ENCODE measurements around the gene DGKB. TPM values are rescaled to one million over a fixed set of nuclear protein-coding genes. Genes with fewer than 3 reads are reported as not detected.

DGKB gene
- total RNA-seq, 1 experiment from 2014 or later, result not detected

- POLR2A ChIA-PET (ENCODE audit: low non-redundant PET), result no interaction called here
- H3K36me3 ChIP-seq (ENCODE audit: insufficient read depth, low read length, poor library complexity, severe bottlenecking), result no peaks in the 10 kb centered on the region
- DNase-seq (ENCODE audit: low spot score), result no peak
- H3K4me3 ChIP-seq (ENCODE audit: low read depth, low read length, poor library complexity, severe bottlenecking), result no peak overlapping the region
- intact Hi-C loops (cut with micrococcal nuclease; ENCODE audit: unreplicated experiment), result no loop called here
- H3K9me3 ChIP-seq (ENCODE audit: low read depth, low read length, poor library complexity, severe bottlenecking), result no peaks in the 10 kb centered on the region
- H3K27ac ChIP-seq (ENCODE audit: low read depth, low read length, poor library complexity, severe bottlenecking), result no peak overlapping the region
- CTCF ChIA-PET, result no interaction called here
- H3K4me1 ChIP-seq (ENCODE audit: insufficient read depth, low read length, poor library complexity, severe bottlenecking), result no peaks in the 10 kb centered on the region
- H3K27me3 ChIP-seq (replicated peaks; ENCODE audit: insufficient read depth, low read depth, low read length, poor library complexity), result no peaks in the 10 kb centered on the region
- TF ChIP-seq, protein P1, sequence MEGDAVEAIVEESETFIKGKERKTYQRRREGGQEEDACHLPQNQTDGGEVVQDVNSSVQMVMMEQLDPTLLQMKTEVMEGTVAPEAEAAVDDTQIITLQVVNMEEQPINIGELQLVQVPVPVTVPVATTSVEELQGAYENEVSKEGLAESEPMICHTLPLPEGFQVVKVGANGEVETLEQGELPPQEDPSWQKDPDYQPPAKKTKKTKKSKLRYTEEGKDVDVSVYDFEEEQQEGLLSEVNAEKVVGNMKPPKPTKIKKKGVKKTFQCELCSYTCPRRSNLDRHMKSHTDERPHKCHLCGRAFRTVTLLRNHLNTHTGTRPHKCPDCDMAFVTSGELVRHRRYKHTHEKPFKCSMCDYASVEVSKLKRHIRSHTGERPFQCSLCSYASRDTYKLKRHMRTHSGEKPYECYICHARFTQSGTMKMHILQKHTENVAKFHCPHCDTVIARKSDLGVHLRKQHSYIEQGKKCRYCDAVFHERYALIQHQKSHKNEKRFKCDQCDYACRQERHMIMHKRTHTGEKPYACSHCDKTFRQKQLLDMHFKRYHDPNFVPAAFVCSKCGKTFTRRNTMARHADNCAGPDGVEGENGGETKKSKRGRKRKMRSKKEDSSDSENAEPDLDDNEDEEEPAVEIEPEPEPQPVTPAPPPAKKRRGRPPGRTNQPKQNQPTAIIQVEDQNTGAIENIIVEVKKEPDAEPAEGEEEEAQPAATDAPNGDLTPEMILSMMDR (conservative IDR thresholded peaks at IDR 0.05; ENCODE audit: low read depth, low read length), result no peak
- TF ChIP-seq EZH2 (IDR thresholded peaks at IDR 0.05; ENCODE audit: borderline replicate concordance, low read depth, low read length, poor library complexity, severe bottlenecking), result no peak
- BruUV-seq (replicated peaks), result no TSS peak
These were observed 673.5 kb downstream of the DGKB start for GRCh38 chr7:14229047-14229446.

DNA sequence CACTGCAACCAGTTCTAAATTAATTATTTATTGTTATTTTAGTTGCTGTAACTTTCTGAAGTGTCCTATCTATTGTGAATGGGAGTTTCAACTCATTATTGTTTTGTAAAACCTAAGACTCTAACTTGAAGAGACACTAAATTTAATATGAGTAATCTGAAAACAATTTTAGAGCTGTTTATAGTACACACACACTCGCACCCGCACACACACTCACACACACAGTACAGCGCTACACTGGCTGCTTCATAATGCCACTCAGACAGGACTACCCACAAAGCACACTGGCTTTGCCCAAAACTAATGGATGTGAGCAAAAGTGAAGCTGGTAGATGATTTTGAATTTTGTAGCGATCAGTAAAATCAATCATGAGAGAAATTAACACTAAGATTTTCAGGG lies 674.2 kb downstream of the DGKB start:
- H3K9me3 ChIP-seq (ENCODE audit: low read depth, low read length, poor library complexity, severe bottlenecking), result no peaks in the 10 kb centered on the region
- TF ChIP-seq, protein P1 (conservative IDR thresholded peaks at IDR 0.05; ENCODE audit: low read depth, low read length), result no peak
- no peak for TF ChIP-seq EZH2 (IDR thresholded peaks at IDR 0.05; ENCODE audit: borderline replicate concordance, low read depth, low read length, poor library complexity, severe bottlenecking)
- DNase-seq (ENCODE audit: low spot score), result no peak
- no TSS peak for BruUV-seq (replicated peaks)
- no peaks in the 10 kb centered on the region for H3K27me3 ChIP-seq (replicated peaks; ENCODE audit: insufficient read depth, low read depth, low read length, poor library complexity)
- no peak overlapping the region for H3K4me3 ChIP-seq (ENCODE audit: low read depth, low read length, poor library complexity, severe bottlenecking)
- CTCF ChIA-PET, result no interaction called here
- no peaks in the 10 kb centered on the region for H3K36me3 ChIP-seq (ENCODE audit: insufficient read depth, low read length, poor library complexity, severe bottlenecking)
- intact Hi-C loops (cut with micrococcal nuclease; ENCODE audit: unreplicated experiment), result no loop called here
- no peak overlapping the region for H3K27ac ChIP-seq (ENCODE audit: low read depth, low read length, poor library complexity, severe bottlenecking)
- H3K4me1 ChIP-seq (ENCODE audit: insufficient read depth, low read length, poor library complexity, severe bottlenecking), result no peaks in the 10 kb centered on the region
- POLR2A ChIA-PET (ENCODE audit: low non-redundant PET), result no interaction called here

GRCh38 chr7:14226126-14226525 lies 676.4 kb downstream of the DGKB start:
- no TSS peak for BruUV-seq (replicated peaks)
- no peaks in the 10 kb centered on the region for H3K9me3 ChIP-seq (ENCODE audit: low read depth, low read length, poor library complexity, severe bottlenecking)
- ChIA-PET CTCF (no interaction called here), POLR2A (ENCODE audit: low non-redundant PET) (no interaction called here)
- H3K36me3 ChIP-seq (ENCODE audit: insufficient read depth, low read length, poor library complexity, severe bottlenecking), result no peaks in the 10 kb centered on the region
- intact Hi-C loops (cut with micrococcal nuclease; ENCODE audit: unreplicated experiment), result no loop called here
- no peaks in the 10 kb centered on the region for H3K4me1 ChIP-seq (ENCODE audit: insufficient read depth, low read length, poor library complexity, severe bottlenecking)
- no peak overlapping the region for H3K4me3 ChIP-seq (ENCODE audit: low read depth, low read length, poor library complexity, severe bottlenecking)
- DNase-seq (ENCODE audit: low spot score), result no peak
- no peak overlapping the region for H3K27ac ChIP-seq (ENCODE audit: low read depth, low read length, poor library complexity, severe bottlenecking)
- no peaks in the 10 kb centered on the region for H3K27me3 ChIP-seq (replicated peaks; ENCODE audit: insufficient read depth, low read depth, low read length, poor library complexity)
- no peak for TF ChIP-seq EZH2 (IDR thresholded peaks at IDR 0.05; ENCODE audit: borderline replicate concordance, low read depth, low read length, poor library complexity, severe bottlenecking)
- TF ChIP-seq, protein P1 (conservative IDR thresholded peaks at IDR 0.05; ENCODE audit: low read depth, low read length), result no peak
